Cardiac fibroblast (primary cell): ENCODE measurements around the gene COL24A1.
A peak's percentile ranks its signal among the peaks of the same experiment; 100 is the strongest.
"Not testable (repeated sequence)": the region's sequence is repeated elsewhere in the genome, so short reads cannot be mapped to it uniquely, and the experiment has no call there.

ENCODE experiments used
- DNase-seq, 2 donors: peaks; one replicate each; pipeline versions ENCODE4 v3.0.0 to v3.0.0-alpha.2; 2010; ENCODE audit warnings: low read depth in 2 of 2
- H3K4me3 ChIP-seq, 2 donors: replicated peaks in 1 of 2; 1 replicate in 1 of 2; 2 replicates in 1 of 2; pipeline ENCODE4 v1.5.1; 2011; ENCODE audit warnings: low read depth in 2 of 2, low read length in 2 of 2, mild to moderate bottlenecking in 2 of 2, moderate library complexity in 1 of 2
- CTCF ChIP-seq: IDR thresholded peaks from one replicate; pipeline ENCODE4 v1.5.1; 2011; ENCODE audit warnings: low read depth, mild to moderate bottlenecking, low read length, inconsistent platforms

The COL24A1 gene

GRCh38 chr1:85718678-85719340 lies 437.8 kb downstream of the COL24A1 start:
- TF ChIP-seq CTCF, result no peak
- no peak for DNase-seq

GRCh38 chr1:85714418-85715114 lies 442.0 kb downstream of the COL24A1 start:
- not testable (repeated sequence) for H3K4me3 ChIP-seq, DNase-seq

More at GRCh38 chr1:85718678-85719340, 437.8 kb downstream of the COL24A1 start:
- no peak overlapping the region for H3K4me3 ChIP-seq

- H3K4me3 ChIP-seq, result peak overlapping the region; percentile 76 to 92
- no peak for TF ChIP-seq CTCF
- DNase-seq, result no peak
Observed at GRCh38 chr1:85708829-85709227, 447.7 kb downstream of the COL24A1 start.

GRCh38 chr1:85707990-85708828 lies 448.4 kb downstream of the COL24A1 start, which contains the start of gene ZNHIT6:
Gene ZNHIT6, minus strand, starts transcription at chr1:85708433. Its CDS starts 149 bp downstream, at chr1:85708284.
- peak; percentile 51 for TF ChIP-seq CTCF

GRCh38 chr1:85707267-85707989 lies 449.1 kb downstream of the COL24A1 start:
- peak in 1 of 2 donors; percentile 11 for DNase-seq
- TF ChIP-seq CTCF, result no peak
- H3K4me3 ChIP-seq, result peak overlapping the region; percentile 76 to 92

More at GRCh38 chr1:85707990-85708828, 448.4 kb downstream of the COL24A1 start, which contains the start of gene ZNHIT6:
- peak within 1 kb of the TSS; percentile 76 to 92 for H3K4me3 ChIP-seq
- DNase-seq, result peak; percentile 97 to 98

- no peak overlapping the region for H3K4me3 ChIP-seq
- no peak for DNase-seq
- TF ChIP-seq CTCF, result no peak
Observed at GRCh38 chr1:85705940-85706339, 450.6 kb downstream of the COL24A1 start.
